HCEC 1CT (cell line): Measurements from ENCODE around the gene CDC14A.

ENCODE experiments used
- DNase-seq: peaks from one replicate; pipeline ENCODE4 v3.0.0-alpha.2; 2017

CDC14A gene

GRCh38 chr1:100455478-100456072 lies 103.3 kb downstream of the CDC14A start:
- peak; percentile 22 for DNase-seq

GRCh38 chr1:100456880-100457279 lies 104.6 kb downstream of the CDC14A start:
- DNase-seq, result no peak

GRCh38 chr1:100457683-100458082 lies 105.4 kb downstream of the CDC14A start:
- DNase-seq, result no peak

GRCh38 chr1:100458661-100459357 lies 106.5 kb downstream of the CDC14A start:
- DNase-seq, result no peak

- peak; percentile 68 for DNase-seq
Measured at GRCh38 chr1:100459358-100460114, 107.2 kb downstream of the CDC14A start.

GRCh38 chr1:100461222-100461621 lies 108.9 kb downstream of the CDC14A start:
- no peak for DNase-seq

- DNase-seq, result no peak
Measured at GRCh38 chr1:100462326-100463025, 110.2 kb downstream of the CDC14A start.

GRCh38 chr1:100463791-100464424 lies 111.6 kb downstream of the CDC14A start:
- DNase-seq, result peak; percentile 68

GRCh38 chr1:100469578-100469977 lies 117.3 kb downstream of the CDC14A start:
- no peak for DNase-seq

GRCh38 chr1:100474834-100475233 lies 122.5 kb downstream of the CDC14A start:
- no peak for DNase-seq

GRCh38 chr1:100476735-100477290 lies 124.5 kb downstream of the CDC14A start:
- DNase-seq, result no peak

- DNase-seq, result no peak
Measured at GRCh38 chr1:100478816-100479215, 126.5 kb downstream of the CDC14A start.

GRCh38 chr1:100479620-100480338 lies 127.5 kb downstream of the CDC14A start:
- no peak for DNase-seq

GRCh38 chr1:100481303-100481702 lies 129.0 kb downstream of the CDC14A start:
- DNase-seq, result no peak

GRCh38 chr1:100482167-100482566 lies 129.9 kb downstream of the CDC14A start:
- no peak for DNase-seq

- DNase-seq, result no peak
Measured at GRCh38 chr1:100482748-100483147, 130.4 kb downstream of the CDC14A start.

GRCh38 chr1:100483230-100483629 lies 130.9 kb downstream of the CDC14A start:
- DNase-seq, result no peak

- DNase-seq, result no peak
Measured at GRCh38 chr1:100485855-100486258, 133.6 kb downstream of the CDC14A start.

GRCh38 chr1:100494393-100495084 lies 142.2 kb downstream of the CDC14A start:
- DNase-seq, result peak; percentile 17

- no peak for DNase-seq
Measured at GRCh38 chr1:100496896-100497295, 144.6 kb downstream of the CDC14A start.

- DNase-seq, result no peak
Measured at GRCh38 chr1:100497796-100498195, 145.5 kb downstream of the CDC14A start.
